Activated CD4-positive, alpha-beta T cell treated with anti-CD3 and anti-CD28 coated beads, Interleukin-2, amount 50 U/mL, for 4 hours (primary cell): Measurements from ENCODE around the gene ZNF213.
"Not testable (repeated sequence)": the region's sequence is repeated elsewhere in the genome, so short reads cannot be mapped to it uniquely, and the experiment has no call there.

ENCODE experiments used
- DNase-seq, 2 experiments: peaks; one replicate each; pipeline ENCODE4 v3.0.0-alpha.2; 2020

Gene ZNF213

DNA sequence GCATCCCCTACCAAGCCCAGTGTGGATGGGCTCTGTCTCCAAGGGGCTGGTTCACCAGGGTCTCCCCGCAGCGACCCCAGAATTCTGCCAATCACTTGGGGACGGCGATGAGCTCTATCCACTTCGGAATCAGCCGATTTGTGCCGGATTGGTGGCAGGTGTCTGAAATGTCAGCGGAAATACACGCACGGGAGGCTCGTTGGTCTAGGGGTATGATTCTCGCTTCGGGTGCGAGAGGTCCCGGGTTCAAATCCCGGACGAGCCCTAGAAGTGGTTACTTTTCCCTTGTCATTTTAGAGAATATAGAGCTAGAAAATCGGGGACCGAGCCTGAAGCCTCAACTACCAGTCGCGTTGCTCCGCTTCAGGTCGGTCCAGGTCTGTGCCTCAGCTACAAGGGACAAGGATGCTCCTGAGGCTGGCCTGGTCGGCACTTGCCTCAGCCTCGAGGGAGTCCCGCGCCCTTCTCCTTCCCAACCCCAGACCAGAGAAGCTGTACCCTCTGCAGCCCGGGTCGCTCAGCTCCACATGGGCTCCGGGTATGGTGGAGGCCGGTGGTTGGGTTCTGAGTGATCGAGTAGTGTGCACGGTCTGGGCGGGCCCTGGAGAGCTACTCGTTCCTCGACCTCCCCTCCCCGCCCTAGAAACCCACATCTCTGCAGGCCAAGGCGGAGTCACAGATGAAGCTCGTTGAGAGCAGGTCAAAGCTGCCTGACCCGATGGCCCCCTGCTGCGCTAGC is 37.2 kb downstream of the ZNF213 start:
- DNase-seq = peak; percentile 29 to 31

DNA sequence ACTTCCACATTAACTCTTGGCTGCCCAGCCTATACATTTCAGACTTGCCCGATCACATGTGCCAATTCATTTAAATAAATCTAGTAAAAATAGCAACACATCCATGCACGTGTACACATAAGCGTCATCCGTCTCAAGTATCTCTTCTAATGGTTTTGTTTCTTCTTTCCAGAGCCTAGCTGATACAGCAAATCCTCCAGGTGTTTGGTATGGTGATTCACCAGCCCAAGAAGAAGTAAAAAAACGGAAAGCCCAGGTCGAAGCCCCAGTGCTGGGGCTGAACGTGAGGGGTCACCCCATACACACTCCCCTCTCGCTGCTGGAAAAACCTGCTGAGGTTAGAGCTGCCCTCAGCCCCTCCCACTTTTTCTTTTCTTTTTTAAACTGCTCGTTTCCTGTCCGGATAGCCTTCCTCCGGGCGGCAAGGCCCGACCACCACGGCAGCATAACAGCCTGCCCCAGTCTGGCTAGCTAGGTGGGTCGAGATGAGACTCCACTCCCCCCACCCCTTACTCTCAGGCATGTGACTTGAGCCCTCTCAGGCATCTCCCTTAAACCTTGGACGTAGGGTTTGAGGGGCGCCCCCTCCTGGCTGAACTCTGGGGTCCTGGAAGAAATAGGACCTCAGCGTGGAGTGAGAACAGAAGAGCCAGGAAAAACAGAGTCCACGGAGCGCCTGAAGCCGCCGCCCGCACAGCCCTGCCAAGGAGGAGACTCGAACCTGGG is 39.2 kb downstream of the ZNF213 start:
- DNase-seq = no peak

DNA sequence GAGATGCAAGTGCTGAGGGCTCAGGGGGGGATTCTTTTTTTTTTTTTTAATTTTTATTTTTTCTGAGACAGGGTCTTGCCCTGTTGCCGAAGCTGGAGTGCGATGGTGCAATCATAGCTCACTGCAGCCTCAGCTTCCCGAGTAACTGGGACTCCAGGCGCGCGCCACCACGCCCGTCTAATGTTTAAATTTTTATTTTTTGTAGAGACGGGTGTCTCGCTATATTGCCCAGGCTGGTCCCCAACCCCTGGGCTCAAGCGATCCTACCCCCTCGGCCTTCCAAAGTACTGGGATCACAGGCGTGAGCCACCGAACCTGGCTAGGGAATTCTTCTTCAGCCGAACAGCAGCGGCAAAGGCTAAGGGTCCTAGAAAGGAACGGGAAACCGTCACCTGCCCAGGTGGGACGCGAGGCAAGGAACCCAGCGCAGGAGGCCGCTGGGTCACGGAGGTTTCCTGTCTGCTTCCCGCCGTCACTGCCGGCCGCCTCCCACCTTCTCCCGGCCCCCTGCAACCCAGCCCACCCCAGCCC is 39.9 kb downstream of the ZNF213 start:
- DNase-seq = no peak

DNA sequence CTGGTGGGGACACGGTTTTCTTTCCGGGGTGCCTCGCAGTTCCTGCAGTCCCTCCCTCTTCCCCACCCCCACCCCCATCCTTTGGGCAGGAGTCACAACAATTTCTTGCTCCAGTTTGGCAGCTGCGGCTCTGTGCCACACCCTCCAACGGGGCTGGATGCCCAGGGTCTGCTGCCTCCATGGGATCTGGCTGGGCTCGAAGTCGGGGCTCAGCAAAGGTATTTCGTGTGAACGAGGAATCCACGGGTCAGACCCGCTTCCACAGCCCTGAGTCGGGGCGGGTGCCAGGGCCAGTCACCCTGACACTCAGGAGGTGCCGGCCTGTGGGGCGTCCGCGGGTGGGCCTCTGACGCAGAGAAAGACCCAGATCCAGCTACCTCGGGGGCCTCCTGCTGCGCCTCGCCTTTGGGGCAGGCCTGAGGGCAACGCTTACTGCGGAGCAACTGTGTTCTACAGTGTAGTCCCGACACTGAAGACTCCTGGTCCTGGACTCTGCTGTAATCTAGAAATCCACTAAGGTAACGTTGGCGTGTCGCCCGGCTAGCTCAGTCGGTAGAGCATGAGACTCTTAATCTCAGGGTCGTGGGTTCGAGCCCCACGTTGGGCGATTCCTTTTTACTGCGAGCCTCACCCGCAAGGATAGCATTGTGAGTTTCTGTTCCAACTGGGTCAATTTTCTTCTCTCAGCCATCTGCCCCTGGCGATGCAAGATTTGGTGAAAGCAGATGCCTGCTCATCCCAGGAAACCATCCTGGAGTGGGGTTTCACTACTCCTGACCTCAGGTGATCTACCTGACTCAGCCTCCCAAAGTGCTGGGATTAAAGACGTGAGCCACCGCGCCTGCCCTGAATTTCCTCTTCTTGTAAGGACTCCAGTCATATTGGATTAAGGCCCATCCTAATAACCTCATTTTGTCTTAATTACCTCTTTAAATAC is 40.6 kb downstream of the ZNF213 start:
- DNase-seq = no peak

DNA sequence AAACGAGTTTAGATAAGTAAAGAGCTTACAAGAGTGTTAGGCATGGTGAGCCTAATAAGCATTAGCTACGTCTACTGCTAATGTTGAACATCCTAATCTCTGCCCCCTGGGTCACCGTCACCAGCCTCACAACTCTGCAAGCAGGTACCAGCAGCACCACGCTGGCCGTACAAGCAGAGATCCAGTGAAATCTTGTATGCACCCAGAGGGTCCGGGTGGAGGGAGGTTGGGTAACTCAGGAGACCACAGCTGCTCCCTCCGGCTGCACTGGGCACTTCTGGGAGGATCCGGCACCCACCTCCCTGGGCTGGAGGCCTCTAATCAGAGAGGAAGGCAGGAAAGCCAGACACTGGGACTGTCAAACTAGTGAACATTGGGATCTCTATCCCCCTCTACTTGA is 44.8 kb downstream of the ZNF213 start:
- DNase-seq = no peak

DNA sequence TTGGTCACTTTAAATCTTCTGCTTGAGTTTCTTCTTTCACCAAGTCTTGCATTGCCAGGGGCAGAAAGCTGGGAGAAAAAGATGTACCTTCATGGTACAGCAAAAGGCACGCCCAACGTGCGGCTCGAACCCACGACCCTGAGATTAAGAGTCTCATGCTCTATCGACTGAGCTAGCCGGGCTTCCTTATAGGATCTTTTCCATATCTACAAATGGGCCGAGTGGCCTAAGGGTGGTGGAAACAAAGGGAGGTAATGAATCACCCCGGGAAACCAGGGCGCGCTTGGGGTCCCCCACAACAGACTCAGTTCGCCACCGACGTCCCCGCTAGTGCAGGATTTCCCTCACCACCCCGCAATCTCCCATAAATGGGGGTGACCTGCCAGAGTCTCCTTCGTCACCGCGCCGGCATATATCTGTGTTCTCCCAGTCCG is 45.6 kb downstream of the ZNF213 start:
- no peak for DNase-seq

DNA sequence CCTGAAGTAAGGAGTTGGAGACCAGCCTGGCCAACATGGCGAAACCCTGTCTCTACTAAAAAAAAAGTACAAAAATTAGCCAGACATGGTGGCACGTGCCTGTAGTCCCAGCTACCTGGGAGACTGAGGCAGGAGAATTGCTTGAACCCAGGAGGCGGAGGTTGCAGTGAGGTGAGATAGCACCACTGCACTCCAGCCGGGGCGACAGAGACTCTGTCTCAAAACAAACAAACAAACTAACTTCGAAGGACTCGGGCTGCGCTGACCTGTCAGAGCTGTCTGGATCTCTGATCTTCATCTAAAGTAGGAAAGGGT is 47.4 kb downstream of the ZNF213 start:
- not testable (repeated sequence) for DNase-seq

DNA sequence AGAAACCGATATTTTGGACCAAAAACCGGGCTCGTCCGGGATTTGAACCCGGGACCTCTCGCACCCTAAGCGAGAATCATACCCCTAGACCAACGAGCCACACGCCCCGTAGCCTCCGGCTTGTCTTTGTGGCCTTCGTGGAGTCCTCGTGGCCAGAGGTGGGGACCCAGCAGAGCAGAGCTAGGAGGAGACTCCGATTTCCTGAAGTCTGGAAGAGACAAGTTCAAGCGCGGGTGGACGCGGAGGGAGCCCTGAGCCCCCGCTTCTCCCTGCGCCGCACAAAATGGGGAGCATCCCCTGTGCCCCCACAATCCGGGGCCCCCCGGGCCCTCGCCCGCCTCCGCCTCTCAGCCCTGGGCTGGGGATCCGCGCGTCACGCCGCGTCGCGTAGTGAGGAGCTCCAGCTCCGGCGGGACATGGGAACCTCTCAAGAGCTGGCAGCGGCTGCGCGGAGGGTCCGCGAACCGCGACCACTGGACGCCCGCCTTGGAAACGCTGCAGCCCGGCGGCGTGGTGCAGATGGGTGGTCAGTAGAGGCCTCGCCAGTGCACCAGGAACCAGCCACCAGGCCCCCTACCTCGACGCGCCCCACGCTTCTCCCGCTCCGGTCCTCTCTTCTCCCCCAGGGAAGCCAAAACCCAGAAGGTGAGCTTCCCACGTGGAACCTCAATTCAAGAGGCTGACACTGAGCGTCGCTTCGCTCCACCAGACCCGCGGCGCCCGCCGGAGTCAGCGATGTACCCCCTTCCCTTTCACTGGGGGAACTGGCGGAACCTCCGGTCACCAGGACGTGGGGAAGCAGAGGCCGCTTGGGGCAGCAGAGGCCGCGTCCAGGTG is 48.0 kb downstream of the ZNF213 start:
- DNase-seq = no peak

DNA sequence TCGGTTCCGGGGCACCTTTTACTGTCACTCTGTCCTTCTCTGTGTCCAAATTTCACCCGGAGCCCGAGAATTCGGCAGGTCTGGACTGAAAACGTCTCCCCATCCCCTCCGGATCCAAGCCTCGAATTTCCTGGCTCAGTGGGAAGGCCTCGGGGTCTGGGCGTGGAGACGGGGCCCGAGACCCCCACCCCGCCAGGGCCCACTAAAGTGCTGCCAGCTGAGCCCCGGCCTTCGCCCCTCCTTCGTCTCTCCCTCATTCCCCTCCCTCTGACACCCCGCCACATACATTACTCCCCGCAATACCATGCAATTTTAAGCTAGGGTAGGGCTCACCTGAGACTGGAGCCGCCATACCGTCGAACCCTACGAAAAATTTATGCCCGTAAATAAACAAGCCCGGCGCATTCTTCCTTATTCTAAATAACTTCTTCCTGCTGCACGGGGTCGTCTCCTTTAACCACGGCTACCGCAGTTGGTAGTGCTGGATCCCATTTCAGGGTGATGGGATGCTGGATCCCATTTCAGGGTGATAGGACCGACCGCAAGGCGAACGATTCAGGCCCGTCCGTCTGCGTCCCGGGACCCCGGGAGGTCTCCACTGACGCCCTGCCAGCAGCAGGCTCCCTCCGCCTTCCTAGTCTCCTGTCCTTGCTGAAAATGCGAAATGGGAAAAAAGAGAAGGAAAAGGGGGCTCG is 48.8 kb downstream of the ZNF213 start:
- no peak for DNase-seq

DNA sequence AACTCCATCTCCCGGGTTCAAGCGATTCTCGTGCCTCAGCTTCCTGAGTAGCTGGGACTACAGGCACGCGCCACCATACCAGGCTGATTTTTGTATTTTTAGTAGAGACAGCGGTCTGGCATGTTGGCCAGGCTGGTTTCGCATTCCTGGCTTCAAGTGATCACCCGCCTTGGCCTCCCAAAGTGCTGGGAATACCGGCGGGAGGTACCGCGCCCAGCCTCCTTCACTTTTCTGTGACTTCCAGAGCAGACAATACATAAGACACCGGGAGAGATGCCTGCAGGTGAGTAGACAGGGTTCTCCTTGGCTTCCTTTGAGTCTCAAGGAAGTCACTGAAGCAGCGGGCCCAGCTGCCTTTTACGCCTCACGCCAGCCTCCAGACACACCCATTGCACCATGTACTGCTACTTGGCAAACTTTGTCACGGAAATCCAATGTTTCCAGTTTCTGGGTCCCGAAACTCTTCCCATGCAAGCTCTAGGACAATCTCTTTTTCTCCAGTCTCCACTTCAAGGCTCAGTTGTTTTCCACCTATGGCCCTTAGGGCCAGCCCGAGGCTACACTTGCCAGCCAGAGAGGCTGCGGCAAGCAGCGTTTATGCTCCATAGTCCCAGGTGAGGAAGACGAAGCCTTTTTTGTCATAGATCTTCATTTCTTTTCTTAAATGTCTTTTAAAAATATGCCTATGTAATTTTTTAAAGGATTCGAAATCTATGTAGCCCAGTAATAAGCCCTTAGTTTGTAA is 52.3 kb downstream of the ZNF213 start:
- DNase-seq = no peak

DNA sequence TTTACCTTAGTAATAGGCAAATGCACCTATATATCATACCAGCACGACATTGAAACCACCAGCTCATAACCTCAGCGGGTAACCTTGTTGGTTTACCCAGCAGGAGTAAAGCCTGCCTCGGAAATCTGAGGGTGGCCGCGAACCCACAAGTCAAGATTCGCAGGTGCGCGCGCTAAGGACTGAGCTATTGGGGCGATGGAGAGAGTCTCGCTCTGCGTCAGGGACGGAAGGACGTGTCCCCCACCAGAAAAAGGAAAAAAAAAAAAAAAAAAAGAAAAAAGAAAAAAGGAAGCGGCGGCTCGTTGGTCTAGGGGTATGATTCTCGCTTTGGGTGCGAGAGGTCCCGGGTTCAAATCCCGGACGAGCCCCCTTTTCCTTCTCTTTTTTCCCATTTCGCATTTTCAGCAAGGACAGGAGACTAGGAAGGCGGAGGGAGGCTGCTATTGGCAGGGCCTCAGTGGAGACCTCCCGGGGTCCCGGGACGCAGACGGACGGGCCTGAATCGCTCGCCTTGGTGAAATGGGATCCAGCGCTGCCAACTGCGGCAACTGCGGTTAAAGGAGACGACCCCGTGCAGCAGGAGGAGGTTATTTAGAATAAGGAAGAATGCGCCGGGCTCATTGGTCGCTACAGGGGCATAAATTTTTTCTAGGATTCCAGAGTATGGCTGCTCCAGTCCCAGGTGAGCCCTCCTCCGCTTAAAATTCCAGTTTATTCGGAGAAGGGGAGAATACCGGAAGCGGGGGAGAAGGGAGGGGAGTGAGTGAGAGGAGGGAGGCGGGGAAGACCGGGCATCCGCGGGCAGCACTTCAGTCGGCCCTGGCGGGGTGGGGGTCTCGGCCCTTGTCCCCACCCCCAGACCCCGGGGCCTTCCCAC is 53.2 kb downstream of the ZNF213 start, which contains the start of gene OR1F1:
Gene OR1F1 (plus strand): TSS at position 407 of the 877 bp plus-strand sequence.
- DNase-seq = peak; percentile 41 to 42

DNA sequence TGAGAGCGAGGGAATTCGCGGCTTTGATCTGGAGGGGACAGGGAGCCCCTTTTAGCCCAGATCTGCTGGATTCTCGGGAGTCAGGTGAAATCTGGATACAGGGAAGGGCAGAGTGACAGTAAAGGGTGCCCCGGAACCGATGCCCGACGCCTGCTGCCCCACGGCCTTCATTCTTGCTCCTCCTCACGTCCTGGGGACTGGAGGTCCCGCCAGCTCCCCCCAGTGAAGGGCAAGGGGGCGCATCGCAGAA is 53.8 kb downstream of the ZNF213 start:
- DNase-seq = no peak

DNA sequence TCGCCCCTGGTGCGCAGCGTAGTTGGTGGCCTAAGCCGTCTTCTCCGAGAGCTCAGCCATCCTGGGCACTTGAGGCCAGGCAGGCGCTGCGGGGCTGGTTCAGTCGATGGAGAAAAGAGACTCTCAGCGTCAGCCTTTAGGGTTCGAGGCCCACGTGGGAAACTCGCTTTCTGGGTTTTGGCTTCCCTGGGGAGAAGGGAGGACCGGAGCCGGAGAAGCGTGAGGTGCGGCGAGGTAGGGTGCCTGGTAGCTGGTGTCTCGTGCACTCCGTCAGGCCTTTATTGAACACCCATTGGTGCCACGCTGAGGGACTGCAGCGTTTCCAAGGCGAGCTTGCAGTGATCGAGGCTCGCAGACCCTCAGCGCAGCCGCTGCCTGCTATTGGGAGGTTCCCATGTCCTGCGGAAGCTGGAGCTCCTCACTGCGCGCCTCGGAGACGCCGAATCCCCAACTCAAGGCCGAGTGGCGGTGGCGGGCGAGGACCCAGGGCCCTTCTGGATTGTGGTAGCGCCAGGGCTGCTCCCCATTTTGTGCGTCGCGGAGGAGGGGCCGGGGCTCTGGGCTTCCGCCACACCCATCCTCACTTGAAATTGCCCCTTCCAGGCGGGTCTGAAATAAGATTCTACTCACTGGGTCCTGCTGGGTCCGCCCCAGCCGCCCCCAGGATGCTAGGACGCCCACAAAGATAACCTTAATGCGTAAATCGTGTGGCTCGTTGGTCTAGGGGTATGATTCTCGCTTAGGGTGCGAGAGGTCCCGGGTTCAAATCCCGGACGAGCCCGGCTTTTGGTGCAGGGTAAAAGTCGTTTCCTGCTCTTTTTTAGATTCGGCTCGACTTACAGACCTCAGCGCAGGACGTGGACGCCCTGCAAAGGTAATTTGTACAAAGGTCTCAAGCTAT is 54.3 kb downstream of the ZNF213 start:
- no peak for DNase-seq

DNA sequence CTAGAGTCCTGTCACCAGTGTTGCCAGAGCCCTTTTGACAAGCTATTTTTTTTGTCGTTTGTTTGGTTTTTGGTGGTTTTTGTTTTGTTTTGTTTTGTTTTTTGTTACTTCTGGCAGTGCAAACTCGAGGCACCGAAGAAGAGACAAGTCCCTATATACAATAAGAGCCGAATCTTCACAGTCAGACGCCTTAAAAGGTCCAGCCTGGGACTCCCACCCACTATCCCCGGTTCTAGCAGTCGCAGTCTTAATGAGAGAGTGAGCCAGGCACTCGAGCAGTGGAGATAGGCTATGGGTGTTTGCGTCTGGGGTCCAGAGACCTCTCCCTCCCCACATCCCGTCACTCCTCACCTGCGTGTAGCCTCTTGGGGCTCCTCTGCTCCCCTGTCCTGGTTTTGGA is 55.0 kb downstream of the ZNF213 start:
- no peak for DNase-seq

DNA sequence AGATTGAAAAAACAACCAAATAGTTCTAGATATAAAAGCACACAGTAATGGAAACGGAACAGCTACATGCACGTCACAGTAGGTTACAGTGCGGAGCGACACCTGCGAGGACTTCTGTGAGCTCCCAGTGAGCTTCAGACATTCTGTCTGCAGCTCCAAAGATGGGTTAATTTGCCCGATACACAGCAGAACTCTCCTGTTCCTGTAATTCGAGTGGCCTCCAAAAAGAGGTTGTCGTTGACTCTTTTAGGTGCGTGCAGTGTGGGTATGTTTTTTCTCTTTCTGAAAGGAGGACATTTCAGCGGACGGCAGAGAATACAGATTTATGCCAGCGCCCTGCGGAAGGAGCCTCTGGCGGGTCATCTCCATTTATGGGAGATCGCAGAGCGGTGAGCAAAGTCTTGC is 56.1 kb downstream of the ZNF213 start:
- no peak for DNase-seq
